Measurements from ENCODE around the gene SAAL1. TPM values are rescaled to one million over a fixed set of nuclear protein-coding genes. Genes with fewer than 3 reads are reported as not detected.

Gene SAAL1
- total and polyA plus RNA-seq, 4 donors, result 4.0 to 15.8 (median 12.5) TPM

- intact Hi-C loops (cut with DNase I), result no loop called here
- WGBS, 2 donors, result 57 to 70% methylated on average over 4 of the region's 4 CpGs
- ATAC-seq (ENCODE audit: low FRiP score), result no peak
Measured at GRCh38 chr11:18071098-18071705, 34.7 kb downstream of the SAAL1 start.

GRCh38 chr11:18067372-18067771, 38.5 kb downstream of the SAAL1 start:
- 94 to 95% methylated on average over 2 of the region's 2 CpGs for WGBS, 2 donors
- ATAC-seq (ENCODE audit: low FRiP score) (no peak), DNase-seq (no peak)
- Histone ChIP-seq H3K4me1 (ENCODE audit: control insufficient read depth in 1 of 2, insufficient read depth in 2 of 2, low read length in 2 of 2) (no peaks in the 10 kb centered on the region), H3K9me3 (ENCODE audit: control insufficient read depth, low read length) (no peaks in the 10 kb centered on the region), H3K36me3 (ENCODE audit: control insufficient read depth in 1 of 2, insufficient read depth in 2 of 2, low read length in 1 of 2) (no peaks in the 10 kb centered on the region), H3K27ac (ENCODE audit: low read depth in 1 of 2, low read length in 2 of 2) (no peak overlapping the region), H3K27me3 (ENCODE audit: control insufficient read depth in 1 of 2, insufficient read depth in 2 of 2, low read length in 1 of 2) (no peaks in the 10 kb centered on the region), H3K4me3 (ENCODE audit: low read length in 2 of 2) (no peak overlapping the region)
- intact Hi-C loops (cut with DNase I), result no loop called here

More at GRCh38 chr11:18071098-18071705, 34.7 kb downstream of the SAAL1 start:
- no peak overlapping the region for H3K27ac ChIP-seq (ENCODE audit: low read depth in 1 of 2, low read length in 2 of 2)
- no peaks in the 10 kb centered on the region for H3K36me3 ChIP-seq (ENCODE audit: control insufficient read depth in 1 of 2, insufficient read depth in 2 of 2, low read length in 1 of 2)
- no peaks in the 10 kb centered on the region for H3K4me1 ChIP-seq (ENCODE audit: control insufficient read depth in 1 of 2, insufficient read depth in 2 of 2, low read length in 2 of 2)
- no peak for DNase-seq
- H3K9me3 ChIP-seq (ENCODE audit: control insufficient read depth, low read length), result no peaks in the 10 kb centered on the region
- no peak overlapping the region for H3K4me3 ChIP-seq (ENCODE audit: low read length in 2 of 2)
- H3K27me3 ChIP-seq (ENCODE audit: control insufficient read depth in 1 of 2, insufficient read depth in 2 of 2, low read length in 1 of 2), result no peaks in the 10 kb centered on the region

GRCh38 chr11:18066626-18067025, 39.3 kb downstream of the SAAL1 start:
- no peak for DNase-seq
- H3K4me1 ChIP-seq (ENCODE audit: control insufficient read depth in 1 of 2, insufficient read depth in 2 of 2, low read length in 2 of 2), result no peaks in the 10 kb centered on the region
- no peaks in the 10 kb centered on the region for H3K36me3 ChIP-seq (ENCODE audit: control insufficient read depth in 1 of 2, insufficient read depth in 2 of 2, low read length in 1 of 2)
- H3K27ac ChIP-seq (ENCODE audit: low read depth in 1 of 2, low read length in 2 of 2), result no peak overlapping the region
- H3K9me3 ChIP-seq (ENCODE audit: control insufficient read depth, low read length), result no peaks in the 10 kb centered on the region
- no peak for ATAC-seq (ENCODE audit: low FRiP score)
- H3K4me3 ChIP-seq (ENCODE audit: low read length in 2 of 2), result no peak overlapping the region
- intact Hi-C loops (cut with DNase I), result no loop called here
- WGBS, 2 donors, result 85 to 88% methylated on average over 2 of the region's 2 CpGs
- H3K27me3 ChIP-seq (ENCODE audit: control insufficient read depth in 1 of 2, insufficient read depth in 2 of 2, low read length in 1 of 2), result no peaks in the 10 kb centered on the region

GRCh38 chr11:18065572-18065971, 40.3 kb downstream of the SAAL1 start:
- WGBS, 2 donors, result 94 to 96% methylated on average over 8 of the region's 8 CpGs
- intact Hi-C loops (cut with DNase I), result no loop called here
- H3K4me3 ChIP-seq (ENCODE audit: low read length in 2 of 2), result no peak overlapping the region
- no peaks in the 10 kb centered on the region for H3K4me1 ChIP-seq (ENCODE audit: control insufficient read depth in 1 of 2, insufficient read depth in 2 of 2, low read length in 2 of 2)
- ATAC-seq (ENCODE audit: low FRiP score), result no peak
- H3K27me3 ChIP-seq (ENCODE audit: control insufficient read depth in 1 of 2, insufficient read depth in 2 of 2, low read length in 1 of 2), result no peaks in the 10 kb centered on the region
- H3K36me3 ChIP-seq (ENCODE audit: control insufficient read depth in 1 of 2, insufficient read depth in 2 of 2, low read length in 1 of 2), result no peaks in the 10 kb centered on the region
- no peak overlapping the region for H3K27ac ChIP-seq (ENCODE audit: low read depth in 1 of 2, low read length in 2 of 2)
- no peak for DNase-seq
- no peaks in the 10 kb centered on the region for H3K9me3 ChIP-seq (ENCODE audit: control insufficient read depth, low read length)

GRCh38 chr11:18064450-18065054, 41.3 kb downstream of the SAAL1 start:
- intact Hi-C loops (cut with DNase I), result no loop called here
- H3K36me3 ChIP-seq (ENCODE audit: control insufficient read depth in 1 of 2, insufficient read depth in 2 of 2, low read length in 1 of 2), result no peaks in the 10 kb centered on the region
- H3K4me1 ChIP-seq (ENCODE audit: control insufficient read depth in 1 of 2, insufficient read depth in 2 of 2, low read length in 2 of 2), result no peaks in the 10 kb centered on the region
- ATAC-seq (ENCODE audit: low FRiP score) (no peak), DNase-seq (no peak)
- H3K9me3 ChIP-seq (ENCODE audit: control insufficient read depth, low read length), result no peaks in the 10 kb centered on the region
- no peak overlapping the region for H3K4me3 ChIP-seq (ENCODE audit: low read length in 2 of 2)
- no peak overlapping the region for H3K27ac ChIP-seq (ENCODE audit: low read depth in 1 of 2, low read length in 2 of 2)
- WGBS, 2 donors, result 87 to 90% methylated on average over 7 of the region's 7 CpGs
- H3K27me3 ChIP-seq (ENCODE audit: control insufficient read depth in 1 of 2, insufficient read depth in 2 of 2, low read length in 1 of 2), result no peaks in the 10 kb centered on the region

- Histone ChIP-seq H3K27me3 (ENCODE audit: control insufficient read depth in 1 of 2, insufficient read depth in 2 of 2, low read length in 1 of 2) (no peaks in the 10 kb centered on the region), H3K4me1 (ENCODE audit: control insufficient read depth in 1 of 2, insufficient read depth in 2 of 2, low read length in 2 of 2) (no peaks in the 10 kb centered on the region), H3K27ac (ENCODE audit: low read depth in 1 of 2, low read length in 2 of 2) (no peak overlapping the region), H3K36me3 (ENCODE audit: control insufficient read depth in 1 of 2, insufficient read depth in 2 of 2, low read length in 1 of 2) (no peaks in the 10 kb centered on the region), H3K9me3 (ENCODE audit: control insufficient read depth, low read length) (no peaks in the 10 kb centered on the region), H3K4me3 (ENCODE audit: low read length in 2 of 2) (no peak overlapping the region)
- WGBS, 2 donors, result 32 to 42% methylated on average over 4 of the region's 4 CpGs
- ATAC-seq (ENCODE audit: low FRiP score), result no peak
- DNase-seq, result no peak
- intact Hi-C loops (cut with DNase I), result no loop called here
Measured at GRCh38 chr11:18063862-18064434, 41.9 kb downstream of the SAAL1 start.

- Histone ChIP-seq H3K4me1 (ENCODE audit: control insufficient read depth in 1 of 2, insufficient read depth in 2 of 2, low read length in 2 of 2) (no peaks in the 10 kb centered on the region), H3K4me3 (ENCODE audit: low read length in 2 of 2) (no peak overlapping the region), H3K27me3 (ENCODE audit: control insufficient read depth in 1 of 2, insufficient read depth in 2 of 2, low read length in 1 of 2) (no peaks in the 10 kb centered on the region), H3K9me3 (ENCODE audit: control insufficient read depth, low read length) (no peaks in the 10 kb centered on the region), H3K36me3 (ENCODE audit: control insufficient read depth in 1 of 2, insufficient read depth in 2 of 2, low read length in 1 of 2) (no peaks in the 10 kb centered on the region), H3K27ac (ENCODE audit: low read depth in 1 of 2, low read length in 2 of 2) (no peak overlapping the region)
- DNase-seq (no peak), ATAC-seq (ENCODE audit: low FRiP score) (no peak)
- intact Hi-C loops (cut with DNase I), result no loop called here
- 93 to 94% methylated on average over 5 of the region's 5 CpGs for WGBS, 2 donors
Measured at GRCh38 chr11:18063125-18063524, 42.8 kb downstream of the SAAL1 start.

- intact Hi-C loops (cut with DNase I), result no loop called here
- WGBS, 2 donors, result 54 to 82% methylated on average over 2 of the region's 2 CpGs
- H3K4me3 ChIP-seq (ENCODE audit: low read length in 2 of 2), result no peak overlapping the region
Measured at GRCh38 chr11:18061351-18061750, 44.5 kb downstream of the SAAL1 start.

More at GRCh38 chr11:18061351-18061750, 44.5 kb downstream of the SAAL1 start:
- Histone ChIP-seq H3K36me3 (ENCODE audit: control insufficient read depth in 1 of 2, insufficient read depth in 2 of 2, low read length in 1 of 2) (no peaks in the 10 kb centered on the region), H3K27ac (ENCODE audit: low read depth in 1 of 2, low read length in 2 of 2) (no peak overlapping the region), H3K27me3 (ENCODE audit: control insufficient read depth in 1 of 2, insufficient read depth in 2 of 2, low read length in 1 of 2) (no peaks in the 10 kb centered on the region), H3K4me1 (ENCODE audit: control insufficient read depth in 1 of 2, insufficient read depth in 2 of 2, low read length in 2 of 2) (peaks cover 0 to 3% of the 10 kb centered on the region in 2 donors), H3K9me3 (ENCODE audit: control insufficient read depth, low read length) (no peaks in the 10 kb centered on the region)
- ATAC-seq (ENCODE audit: low FRiP score), result no peak
- DNase-seq, result no peak
